ENCODE results near the gene ASF1A.

ASF1A gene

DNA sequence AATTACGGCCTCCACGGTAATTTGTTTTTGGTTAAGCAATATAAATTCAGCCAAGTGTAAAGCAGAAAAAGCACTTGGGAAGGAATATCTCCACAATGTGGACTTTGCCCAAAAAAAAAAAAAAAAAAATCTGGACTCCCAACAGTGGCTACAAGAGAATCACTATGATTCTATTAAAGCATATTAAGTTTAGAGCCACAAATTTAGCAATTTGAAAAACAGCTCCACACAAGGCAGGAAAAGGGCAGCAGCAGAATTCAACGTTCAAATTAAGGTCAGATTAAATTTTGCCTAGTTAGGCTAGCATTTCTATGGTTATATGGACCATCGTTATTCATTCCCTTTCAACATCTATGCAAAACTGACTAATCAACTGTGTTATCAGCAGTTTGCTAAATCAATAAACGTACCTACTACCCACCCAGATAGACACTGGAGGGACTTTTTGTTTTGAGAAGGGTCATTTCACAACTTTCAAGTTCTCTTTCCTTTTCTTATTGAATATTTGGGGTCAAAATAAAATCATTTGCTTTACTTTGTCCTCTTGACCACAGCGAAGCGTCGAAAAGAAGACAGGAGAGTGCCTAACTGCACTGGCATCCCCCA, 40.0 kb downstream of the ASF1A start:
- DNase-seq: no peak
- Mint-ChIP-seq H3K4me1 (peaks cover 25% of the 10 kb centered on the region), H3K27me3 (ENCODE audit: low read depth, poor library complexity) (peaks cover 2% of the 10 kb centered on the region), H3K27ac (no peak overlapping the region), H3K36me3 (ENCODE audit: low read depth) (peaks cover 50% of the 10 kb centered on the region), H3K4me3 (peak overlapping the region; percentile 95), H3K9me3 (peaks cover 28% of the 10 kb centered on the region)
- no peak for TF ChIP-seq CTCF (IDR thresholded peaks at IDR 0.05)

GRCh38 chr6:118934461-118935330, 40.7 kb downstream of the ASF1A start, which contains the start of gene MCM9:
Gene MCM9 (minus strand): TSS chr6:118935159. CDS start chr6:118931723, 3,436 bp downstream.
- TF ChIP-seq CTCF (IDR thresholded peaks at IDR 0.05): no peak
- Mint-ChIP-seq H3K36me3 (ENCODE audit: low read depth) (peaks cover 56% of the 10 kb centered on the region), H3K27me3 (ENCODE audit: low read depth, poor library complexity) (peaks cover 2% of the 10 kb centered on the region), H3K4me3 (peak within 1 kb of the TSS; percentile 95), H3K27ac (peak within 1 kb of the TSS; percentile 99), H3K9me3 (peaks cover 33% of the 10 kb centered on the region), H3K4me1 (peaks cover 25% of the 10 kb centered on the region)
- DNase-seq: peak; percentile 96

DNA sequence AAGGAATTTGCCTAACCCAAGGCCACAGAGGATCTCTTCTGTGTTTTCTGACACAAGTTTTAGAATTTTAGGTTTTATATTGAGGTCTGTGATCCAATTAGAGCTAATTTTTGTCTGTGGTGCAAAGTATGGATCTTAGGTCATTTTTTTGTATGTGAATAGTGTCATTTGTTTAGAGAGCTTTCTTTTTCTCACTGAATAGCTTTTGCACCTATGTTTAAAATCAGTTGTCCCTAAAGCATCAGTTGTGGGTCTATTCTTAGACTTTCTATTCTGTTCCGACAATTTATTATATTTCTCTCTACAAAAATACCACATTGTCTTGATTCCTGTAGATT, 41.3 kb downstream of the ASF1A start:
- Mint-ChIP-seq H3K4me3 (peak overlapping the region; percentile 95), H3K36me3 (ENCODE audit: low read depth) (peaks cover 57% of the 10 kb centered on the region), H3K9me3 (peaks cover 36% of the 10 kb centered on the region), H3K27ac (peak overlapping the region; percentile 99), H3K27me3 (ENCODE audit: low read depth, poor library complexity) (peaks cover 2% of the 10 kb centered on the region), H3K4me1 (peaks cover 25% of the 10 kb centered on the region)
- TF ChIP-seq CTCF (IDR thresholded peaks at IDR 0.05): no peak
- DNase-seq: no peak

DNA sequence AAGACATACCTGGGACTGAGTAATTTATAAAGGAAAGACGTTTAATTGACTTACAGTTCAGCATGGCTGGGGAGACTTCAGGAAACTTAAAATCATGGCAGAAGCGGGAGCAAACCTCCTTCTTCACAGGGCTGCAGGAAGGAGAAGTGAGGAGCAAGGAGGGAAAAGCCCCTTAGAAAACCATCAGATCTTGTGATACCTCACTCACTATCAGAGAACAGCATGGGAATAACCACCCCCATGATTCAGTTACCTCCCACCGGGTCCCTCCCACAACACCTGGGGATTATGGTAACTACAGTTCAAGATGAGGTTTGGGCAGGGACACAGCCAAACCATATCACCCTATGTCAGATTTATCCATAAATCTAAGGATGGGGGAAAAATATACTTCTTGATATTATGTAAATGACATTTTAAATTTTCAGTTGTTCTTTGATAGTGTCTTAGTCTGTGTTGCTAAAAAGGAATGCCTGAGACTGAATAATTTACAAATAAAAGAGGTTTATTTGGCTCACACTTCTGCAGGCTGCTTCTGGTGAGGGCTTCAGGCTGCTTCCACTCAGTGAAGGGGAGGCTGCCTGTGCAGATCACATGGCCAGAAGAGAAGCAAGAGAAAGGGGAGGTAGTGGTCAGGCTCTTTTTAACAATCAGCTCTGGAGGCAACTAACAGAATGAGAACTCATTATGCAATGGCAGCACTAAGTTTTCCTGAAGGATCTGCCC, 42.2 kb downstream of the ASF1A start:
- no peak for DNase-seq
- TF ChIP-seq CTCF (IDR thresholded peaks at IDR 0.05): no peak
- peak overlapping the region; percentile 99 for H3K27ac Mint-ChIP-seq
- peaks cover 2% of the 10 kb centered on the region for H3K27me3 Mint-ChIP-seq (ENCODE audit: low read depth, poor library complexity)
- peaks cover 54% of the 10 kb centered on the region for H3K36me3 Mint-ChIP-seq (ENCODE audit: low read depth)
- H3K9me3 Mint-ChIP-seq: peaks cover 43% of the 10 kb centered on the region
- H3K4me1 Mint-ChIP-seq: peaks cover 25% of the 10 kb centered on the region
- peak overlapping the region; percentile 95 for H3K4me3 Mint-ChIP-seq

- Mint-ChIP-seq H3K36me3 (ENCODE audit: low read depth) (peaks cover 66% of the 10 kb centered on the region), H3K4me1 (peaks cover 11% of the 10 kb centered on the region), H3K27me3 (ENCODE audit: low read depth, poor library complexity) (peaks cover 2% of the 10 kb centered on the region), H3K4me3 (no peak overlapping the region), H3K9me3 (peaks cover 74% of the 10 kb centered on the region), H3K27ac (no peak overlapping the region)
- DNase-seq: no peak
- TF ChIP-seq CTCF (IDR thresholded peaks at IDR 0.05): no peak
Measured at GRCh38 chr6:118939683-118940082, 45.7 kb downstream of the ASF1A start.

Data from nephron progenitor cell (in vitro differentiated cells).